Suppressor macrophage (primary cell): ENCODE data around the gene ASAP3.

Source experiments
- DNase-seq, 4 experiments: peaks; one replicate each; pipeline ENCODE4 v3.0.0-alpha.2; 2020 to 2022
- total RNA-seq, 17 experiments: gene quantifications; one replicate each; lab custom pipeline; 2026; ENCODE audit warnings: mixed read lengths in 6 of 17, inconsistent platforms in 3 of 17; lab: John Stamatoyannopoulos, UW

Gene ASAP3
- total RNA-seq = 0 to 3.2 (median 0.13) reads per million in 17 experiments

DNA sequence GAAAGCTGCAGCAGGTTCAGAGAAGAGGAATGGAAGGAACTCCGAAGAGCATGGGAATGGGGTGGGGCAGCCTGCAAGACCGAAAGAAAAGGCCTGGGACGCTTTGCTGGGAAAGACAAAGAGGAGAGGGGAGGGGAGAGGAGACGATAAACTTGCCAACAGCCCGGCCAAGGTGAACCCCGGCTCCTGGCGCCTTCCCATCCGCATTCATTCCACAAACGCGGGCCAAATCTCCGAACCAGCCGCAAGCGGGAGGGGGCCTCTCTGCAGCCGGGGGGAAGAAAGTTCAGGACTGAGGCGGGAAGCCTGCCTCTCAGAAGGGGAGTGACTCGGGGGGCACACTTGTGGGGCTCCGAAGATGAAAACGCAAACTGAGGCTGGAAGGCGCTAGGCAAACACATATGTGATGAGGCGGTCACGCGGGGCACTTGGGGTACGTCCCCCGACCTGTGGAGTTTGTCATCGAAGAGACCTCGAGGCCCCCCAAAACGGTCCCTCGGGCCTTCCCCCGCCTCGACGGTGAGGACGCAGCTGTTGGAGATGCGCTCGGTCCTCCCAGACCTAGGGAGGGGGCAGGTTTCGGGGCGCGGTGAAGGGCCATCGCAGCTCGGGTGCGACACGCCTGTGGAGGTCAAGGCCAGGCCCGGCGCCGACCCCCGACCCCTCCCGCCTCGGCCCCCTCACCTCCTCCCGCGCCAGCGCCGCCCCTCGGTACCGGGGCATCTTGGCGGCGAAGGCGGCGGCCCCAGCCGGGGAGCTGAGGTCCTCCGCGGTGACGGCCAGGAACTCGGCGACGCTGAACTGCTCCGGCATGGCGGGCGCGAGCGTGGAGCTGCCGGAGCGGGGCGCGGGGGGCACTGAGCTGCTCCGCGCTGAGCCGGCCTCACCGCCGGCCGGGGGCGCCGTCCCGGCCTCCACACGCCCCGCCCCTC lies at the start of gene ASAP3:
TSS of gene ASAP3 (minus strand) at position 859 of the 932 bp plus-strand sequence. CDS start at position 813, 46 bp downstream.
- DNase-seq = no peak

DNA sequence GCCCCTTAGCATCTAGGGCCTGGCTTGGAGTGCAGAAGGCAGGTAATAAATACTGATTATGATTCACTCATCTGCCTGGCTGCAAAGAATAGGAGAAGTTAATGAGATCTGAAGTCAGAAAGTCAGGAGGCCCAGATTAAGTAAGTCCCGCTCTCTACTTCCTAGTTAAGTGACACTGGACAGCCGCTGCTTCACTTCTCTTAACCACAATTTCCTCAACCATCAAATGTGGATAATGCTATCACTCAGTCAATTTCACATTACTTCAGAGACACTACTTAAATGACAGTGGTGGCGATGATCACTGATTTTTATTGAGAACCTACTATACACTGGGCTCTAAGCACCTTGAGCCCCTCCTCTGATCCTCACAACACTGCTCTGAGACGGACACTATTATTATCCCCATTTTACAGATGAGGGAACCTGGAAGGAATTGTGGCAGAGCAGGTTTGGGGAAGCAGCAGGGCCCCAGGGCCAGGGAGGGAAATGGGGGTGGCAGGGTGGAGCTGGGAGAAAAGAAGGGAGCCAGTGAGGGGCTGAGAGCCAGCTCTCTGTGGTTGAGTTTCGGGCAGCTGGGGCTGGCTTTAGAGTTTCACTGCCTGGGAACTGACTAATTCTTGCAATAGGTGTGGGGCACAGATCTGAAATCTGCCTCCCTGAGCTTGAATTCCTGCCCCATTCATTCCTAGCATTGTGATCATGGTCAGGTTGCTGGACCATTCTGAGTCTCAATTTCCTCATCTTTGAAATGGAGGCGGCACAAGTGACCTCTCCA lies 49.5 kb upstream of the ASAP3 start:
- peak; percentile 78 to 94 (median 88) for DNase-seq

DNA sequence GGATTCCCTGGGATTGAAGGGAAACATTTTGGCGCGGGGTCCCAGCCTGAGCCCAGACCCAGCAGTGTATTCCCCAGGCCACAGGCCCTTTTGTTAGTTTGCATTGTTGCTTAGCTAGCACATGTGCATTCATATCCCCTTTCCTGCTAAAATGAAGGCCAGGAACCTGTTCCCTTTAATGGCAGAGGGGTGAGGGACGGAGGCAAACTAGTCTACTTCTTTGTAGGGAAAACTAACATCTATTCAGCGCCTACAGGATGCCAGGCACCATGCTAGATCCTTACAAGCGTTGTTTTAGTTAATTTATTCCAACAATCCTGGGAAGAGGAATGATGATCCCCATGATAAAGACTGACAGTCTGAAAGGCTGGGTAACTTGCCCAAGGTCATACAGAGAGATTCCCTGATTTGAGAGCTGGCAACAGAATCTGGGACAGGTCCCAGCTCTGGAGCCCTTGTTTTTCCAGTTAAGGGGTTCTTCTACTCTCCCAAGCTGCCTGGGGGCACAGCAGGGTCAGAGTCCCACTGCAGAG lies 47.6 kb upstream of the ASAP3 start:
- no peak for DNase-seq

DNA sequence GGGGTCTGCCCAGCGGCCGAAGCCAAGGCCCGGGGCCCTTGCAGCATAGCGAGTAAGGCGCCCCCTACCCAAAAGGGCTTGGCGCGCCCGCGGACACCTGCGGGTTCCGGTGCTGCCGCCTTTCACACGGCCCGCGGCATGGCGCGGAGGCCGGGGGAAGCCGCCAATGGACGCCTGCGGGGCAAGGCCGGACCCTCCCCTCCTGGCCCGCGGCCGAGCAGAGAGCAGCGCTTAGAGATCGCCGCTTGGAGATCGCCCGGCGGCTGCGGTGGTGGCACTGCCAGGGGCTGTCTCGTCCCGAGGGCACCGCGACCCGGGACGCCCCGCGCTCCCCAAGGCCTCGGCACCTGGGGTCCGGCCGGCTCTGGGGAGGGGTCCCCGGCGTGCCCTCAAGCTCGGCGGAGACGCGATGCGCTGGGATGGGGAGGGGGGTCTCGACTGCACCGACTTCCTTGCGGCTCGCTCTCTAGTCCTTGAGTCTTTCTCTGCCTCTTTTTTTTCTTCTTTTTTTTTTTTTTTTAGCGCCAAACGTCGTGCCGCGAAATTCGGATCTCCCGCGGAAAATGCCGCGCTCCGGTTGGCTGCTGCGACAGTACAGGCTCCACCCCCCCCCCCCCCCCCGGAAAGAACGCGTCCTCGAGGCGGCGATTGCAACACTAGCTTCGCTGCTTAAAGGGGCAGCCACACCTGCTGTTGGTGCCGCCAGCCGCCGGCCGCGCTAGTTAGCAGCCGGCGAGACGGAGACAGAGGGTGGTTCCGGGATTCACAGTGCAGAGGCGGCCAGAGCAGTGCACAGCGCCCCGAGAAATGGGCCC lies 47.0 kb upstream of the ASAP3 start, which contains the start of gene E2F2:
TSS of gene E2F2 (minus strand) at position 487 of the 815 bp plus-strand sequence. CDS start at position 47, 440 bp downstream.
- peak; percentile 86 to 96 (median 92) for DNase-seq

DNA sequence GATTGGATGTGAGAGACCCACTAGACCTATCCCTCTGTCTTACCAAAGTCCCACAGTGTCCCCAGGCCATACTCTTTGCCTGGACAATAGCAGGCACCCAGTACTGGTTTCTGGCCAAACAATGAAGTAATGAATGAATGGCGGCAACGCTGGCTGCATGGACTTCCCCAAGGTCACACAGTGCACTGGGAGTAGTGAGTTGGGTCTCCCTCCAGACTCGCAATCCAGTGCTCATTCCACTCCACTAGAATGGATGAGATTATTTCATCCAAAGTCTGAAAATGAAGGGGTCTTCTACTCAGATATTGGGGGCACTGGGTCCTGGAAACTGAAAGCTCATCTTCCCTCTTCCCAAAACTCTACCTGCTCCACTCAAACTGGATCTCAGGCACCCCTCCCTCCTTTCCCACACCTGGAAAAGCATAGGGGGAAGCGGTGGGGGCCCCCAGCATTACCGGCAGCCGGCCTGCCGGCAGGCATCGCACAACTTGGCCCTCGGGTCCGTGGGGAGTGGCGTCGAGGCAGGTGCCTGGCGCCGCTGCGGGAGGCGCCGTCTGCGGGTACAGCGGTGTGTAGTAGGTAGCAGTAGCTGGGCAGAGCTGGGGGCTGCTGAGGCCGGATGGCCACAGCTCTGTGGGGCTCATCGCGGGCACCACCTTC lies 46.2 kb upstream of the ASAP3 start:
- peak in 3 of 4 experiments; percentile 27 to 49 (median 40) for DNase-seq

DNA sequence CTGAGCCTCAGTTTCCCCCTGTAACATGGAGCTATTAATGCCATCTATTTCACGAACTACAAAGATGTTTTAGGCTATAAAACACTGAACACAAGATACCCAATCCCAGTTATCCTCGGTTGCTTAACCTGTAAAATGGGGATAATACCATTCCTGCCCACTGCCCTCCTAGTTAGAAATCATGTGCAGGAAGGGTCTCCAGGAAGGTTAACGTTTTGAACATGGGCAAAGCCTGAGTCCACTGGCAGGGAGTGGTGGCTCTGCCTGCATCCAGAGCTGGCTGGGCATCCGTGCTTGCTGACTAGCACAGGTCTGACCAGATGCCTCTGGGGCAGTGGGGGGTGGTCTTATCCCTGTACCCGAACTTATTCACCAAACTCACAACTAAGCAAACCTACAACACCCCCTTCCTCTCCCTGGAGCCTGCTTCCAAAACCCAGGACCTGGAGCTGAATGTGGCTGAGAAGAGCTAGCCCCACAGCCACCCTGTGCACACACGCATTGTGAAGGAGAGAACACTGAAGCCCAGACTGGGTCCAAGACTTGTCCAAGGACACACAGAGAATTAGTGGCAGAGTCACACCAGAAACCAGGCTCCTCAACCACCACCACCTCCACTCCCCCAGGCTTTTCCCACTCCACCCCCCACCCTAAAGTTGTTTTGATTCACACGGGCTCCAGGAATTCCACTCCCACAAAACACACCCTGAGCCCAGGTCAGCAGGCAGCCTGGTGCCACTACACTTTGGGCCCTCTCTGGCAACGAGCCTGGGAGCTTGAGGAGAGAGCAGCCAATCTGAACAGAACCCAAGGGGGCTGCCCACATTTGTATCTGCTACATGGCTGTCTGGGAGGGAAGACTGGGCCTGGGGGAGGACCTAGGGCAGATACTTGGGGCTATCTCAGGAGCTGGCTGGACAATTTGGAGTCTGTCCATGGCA lies 45.4 kb upstream of the ASAP3 start:
- no peak for DNase-seq

DNA sequence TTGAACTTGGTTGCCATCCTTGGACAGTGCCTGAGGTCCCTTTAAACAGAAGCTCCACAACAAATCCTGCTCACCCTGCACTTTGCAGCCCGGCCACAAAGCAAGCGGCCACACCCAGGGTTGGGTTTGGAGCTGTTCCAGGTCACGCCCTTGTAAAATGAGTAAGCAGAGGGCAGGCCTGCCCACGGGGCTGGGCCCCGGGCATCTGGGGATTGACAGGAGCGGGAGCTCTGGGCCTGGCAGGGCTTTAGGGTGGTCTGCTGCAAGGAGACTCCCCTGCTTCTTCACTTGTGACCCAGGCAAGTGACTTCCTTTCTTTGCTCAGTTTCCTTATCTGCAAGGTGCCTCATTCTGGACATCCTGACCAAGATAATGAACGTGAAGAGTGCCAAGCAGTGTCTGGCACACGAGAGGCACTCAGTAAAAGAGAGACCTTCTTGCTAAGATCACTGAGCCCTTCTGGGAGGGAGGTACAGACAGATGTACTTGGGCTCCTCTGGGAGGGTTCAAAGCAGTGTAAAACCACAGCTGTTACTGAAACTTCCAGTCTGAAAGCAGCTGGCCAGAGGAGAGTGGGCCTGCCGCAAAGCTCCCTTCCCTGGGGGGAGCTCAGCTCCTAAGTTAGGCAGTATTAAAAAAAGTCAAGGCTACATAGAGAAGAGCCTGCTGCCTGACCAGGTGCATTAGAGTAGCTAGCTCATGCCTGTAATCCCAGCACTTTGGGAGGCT lies 44.4 kb upstream of the ASAP3 start:
- peak; percentile 95 to 97 (median 96) for DNase-seq

DNA sequence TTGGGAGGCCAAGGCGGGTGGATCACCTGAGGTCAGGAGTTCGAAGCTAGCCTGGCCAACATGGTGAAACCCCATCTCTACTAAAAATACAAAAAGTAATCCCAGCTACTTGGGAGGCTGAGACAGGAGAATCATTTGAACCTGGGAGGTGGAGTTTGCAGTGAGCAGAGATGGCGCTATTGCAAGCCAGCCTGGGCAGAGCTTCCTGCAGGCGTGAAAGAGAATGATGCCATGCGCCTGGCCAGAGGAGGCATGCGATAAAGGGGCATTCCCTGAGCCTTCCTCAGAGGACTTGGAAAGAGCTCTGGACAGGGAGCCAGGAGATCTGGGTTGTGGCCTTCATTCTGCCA lies 43.9 kb upstream of the ASAP3 start:
- DNase-seq = no peak

DNA sequence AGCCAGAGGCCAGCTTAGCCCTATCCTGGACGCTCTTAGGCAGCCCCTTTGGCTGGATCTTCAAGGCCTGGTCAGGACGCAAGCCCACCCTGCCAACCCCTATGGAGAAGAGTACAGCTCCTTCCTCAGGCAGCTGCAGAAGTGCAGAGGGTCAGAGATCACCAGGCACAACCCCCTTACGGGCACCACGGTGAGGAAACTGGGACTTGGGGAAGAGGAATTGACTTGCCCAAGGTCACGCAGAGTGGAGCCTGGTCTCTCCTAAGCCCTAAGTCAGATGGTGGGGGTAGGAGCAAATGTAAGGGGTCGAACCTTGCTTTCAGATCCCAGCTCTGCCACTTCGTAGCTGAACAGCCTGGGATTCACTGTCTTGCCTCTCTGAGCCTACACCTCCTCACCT lies 43.4 kb upstream of the ASAP3 start:
- peak in 3 of 4 experiments; percentile 41 to 68 (median 63) for DNase-seq

DNA sequence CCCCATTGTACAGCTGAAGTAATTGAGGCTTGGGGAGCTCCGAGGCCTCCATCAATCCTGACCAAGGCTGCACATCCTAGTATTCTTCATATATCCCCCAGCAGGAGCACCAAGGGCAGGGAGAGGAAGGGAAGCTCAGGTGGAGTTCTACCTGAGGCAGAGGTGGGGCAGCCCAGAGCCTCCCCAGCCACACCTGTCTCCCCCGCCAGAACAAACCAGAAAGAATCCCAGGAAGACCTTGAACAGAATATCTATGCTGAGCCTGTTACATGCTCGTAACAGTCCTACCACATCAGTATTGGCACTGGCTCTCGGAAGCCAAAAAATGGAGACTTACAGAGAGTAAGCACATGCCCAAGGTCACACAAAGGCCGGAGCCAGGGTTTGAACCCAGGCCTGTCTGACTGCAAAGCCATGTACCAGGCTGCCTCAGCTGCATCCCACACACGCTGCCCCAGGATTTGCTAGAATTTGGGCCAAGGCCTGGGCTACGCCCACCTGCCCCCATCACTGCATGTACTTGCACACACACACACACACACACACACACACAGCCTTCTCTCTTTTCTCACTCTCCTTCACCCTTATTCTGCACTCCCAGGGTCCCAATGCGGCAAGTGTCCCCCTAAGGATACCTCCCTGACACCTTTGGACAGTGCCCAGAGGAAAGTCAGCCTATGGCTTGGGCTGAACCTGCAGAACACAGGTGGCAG lies 42.5 kb upstream of the ASAP3 start:
- DNase-seq = no peak

DNA sequence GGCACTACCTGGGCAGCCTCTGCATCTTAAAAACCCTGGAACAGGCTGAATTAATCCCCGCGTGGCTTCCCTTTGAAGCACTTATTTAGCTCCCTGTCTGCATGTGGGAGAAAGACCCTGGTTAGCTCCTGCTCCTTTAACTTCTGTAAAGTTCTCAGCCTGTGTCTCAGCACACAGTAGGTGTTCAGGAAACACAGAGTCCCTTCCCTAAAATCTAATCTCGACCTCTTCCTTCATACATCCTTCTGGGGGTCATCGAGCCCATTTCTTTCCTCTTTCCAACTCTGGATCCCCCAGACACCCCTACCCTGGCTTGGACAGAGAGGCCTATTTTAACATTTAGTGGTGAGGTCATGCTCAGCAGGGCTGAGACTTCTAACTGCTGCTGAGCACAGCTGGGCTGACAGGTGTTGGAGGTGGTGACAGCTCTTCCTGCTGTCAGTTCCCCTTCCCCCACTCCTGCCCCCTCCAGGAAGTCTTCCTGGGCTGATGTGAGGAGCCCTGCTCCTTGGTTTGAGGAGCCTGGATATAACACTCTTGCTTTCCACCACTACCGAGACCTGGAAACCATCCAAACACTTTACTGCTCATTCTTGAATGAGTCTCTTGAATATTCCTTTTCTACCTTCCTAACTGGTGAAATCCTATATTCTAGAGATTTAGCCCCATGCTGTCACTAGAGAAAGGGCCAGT lies 41.7 kb upstream of the ASAP3 start:
- DNase-seq = peak in 1 of 4 experiments; percentile 26

DNA sequence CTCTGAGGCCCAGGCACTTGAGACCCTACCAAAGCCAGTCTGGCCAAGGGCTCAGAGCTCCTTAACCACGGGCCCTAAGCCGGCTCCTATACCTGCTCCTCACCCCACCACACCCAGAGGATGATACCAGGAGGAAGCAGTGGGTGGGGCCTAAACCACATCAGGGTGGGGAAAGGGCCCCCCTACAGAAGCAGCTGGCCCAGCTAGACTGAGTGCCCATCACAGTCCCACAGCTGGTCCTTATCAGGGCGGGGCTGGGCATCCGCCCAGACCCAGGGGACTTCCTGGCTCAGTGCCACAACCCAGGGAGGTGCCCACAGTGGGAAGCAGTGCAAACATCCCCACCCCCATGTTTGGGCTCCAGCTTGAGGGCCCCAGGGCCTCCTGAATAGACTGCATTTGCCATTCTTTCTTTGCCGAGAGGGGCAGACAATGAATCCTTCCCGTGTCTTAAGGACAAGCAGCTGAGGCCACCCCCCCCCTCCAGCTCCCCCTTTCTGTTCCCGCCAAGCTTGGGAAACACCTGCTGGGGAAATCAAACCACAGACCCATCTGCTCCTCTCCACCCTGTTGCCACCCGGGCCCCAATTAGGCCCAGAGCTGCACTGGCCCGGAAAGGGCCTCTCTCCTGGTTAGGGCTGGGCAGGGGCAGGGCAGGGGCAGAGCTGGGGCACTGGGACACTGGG lies 40.9 kb upstream of the ASAP3 start:
- DNase-seq = peak in 1 of 4 experiments; percentile 13

DNA sequence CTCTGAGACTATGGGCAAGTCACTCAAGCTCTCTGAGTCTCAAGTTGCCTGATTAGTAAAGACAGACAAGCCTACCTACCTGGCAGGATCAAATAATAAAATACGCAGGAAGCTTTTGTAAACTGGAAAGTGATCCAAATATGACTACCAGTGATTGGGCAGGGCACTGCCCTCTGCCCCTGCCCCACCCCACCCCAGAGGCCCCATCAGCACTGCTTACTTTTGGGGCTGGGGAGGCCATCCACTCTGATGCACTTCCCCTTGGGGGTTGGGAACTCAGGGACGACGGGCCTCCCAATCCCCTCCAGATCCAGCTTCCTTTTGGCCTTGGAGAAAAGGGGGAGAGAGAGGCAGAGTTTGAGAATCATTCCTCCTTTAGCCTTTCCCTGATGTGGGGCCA lies 40.2 kb upstream of the ASAP3 start:
- peak in 1 of 4 experiments; percentile 2 for DNase-seq

DNA sequence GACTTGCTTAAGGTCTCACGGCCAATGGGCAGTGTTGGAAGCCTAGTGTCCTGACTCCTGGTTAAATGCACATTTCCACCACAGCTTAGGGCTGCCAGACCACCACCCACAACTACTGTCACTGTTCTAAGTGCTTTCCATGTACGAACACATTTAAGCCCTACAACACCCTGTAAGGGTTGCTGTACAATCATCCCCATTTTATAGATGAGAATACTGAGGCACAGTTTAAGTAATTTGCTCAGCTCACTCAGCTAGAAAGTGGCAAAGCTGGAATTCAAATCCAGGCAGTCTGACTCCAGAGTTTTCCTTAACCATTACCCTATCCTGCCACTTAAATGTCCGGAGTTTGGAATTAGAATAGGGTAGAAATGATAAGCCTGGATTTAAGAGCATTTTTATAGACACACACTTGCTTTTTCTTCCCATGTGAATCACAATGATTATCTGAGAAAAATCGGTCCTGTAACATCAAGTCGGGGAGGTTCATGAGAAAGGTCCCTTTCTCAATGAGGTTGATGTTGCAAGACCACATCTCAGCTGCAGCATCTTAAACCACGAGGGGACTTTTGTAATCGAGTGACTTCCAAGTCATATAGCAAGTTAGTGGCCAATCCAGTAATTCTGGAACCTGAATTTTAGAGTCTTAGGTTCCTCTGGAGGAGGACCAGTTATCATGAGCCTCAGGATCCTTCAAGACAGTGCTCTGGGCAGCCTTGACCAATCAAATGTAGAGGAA lies 38.4 kb upstream of the ASAP3 start:
- peak; percentile 76 to 92 (median 86) for DNase-seq

DNA sequence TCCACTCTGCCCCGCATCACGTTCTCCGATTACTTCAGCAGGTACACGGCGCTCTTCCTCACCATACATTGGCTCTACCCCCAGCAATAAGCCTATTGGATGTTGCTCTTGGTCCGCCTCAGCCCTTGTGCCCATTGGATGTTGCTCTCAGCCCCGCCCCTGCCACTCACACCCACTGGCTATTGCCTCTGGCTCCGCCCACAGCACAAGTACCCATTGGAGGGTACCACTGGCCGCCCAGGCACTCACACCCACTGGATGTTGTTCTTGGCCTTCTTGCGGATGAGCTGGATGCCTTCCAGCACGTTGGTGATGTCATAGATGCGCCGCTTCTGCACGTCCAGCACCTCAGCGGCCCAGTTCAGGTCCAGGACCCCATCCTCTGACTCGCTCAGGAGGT lies 37.6 kb upstream of the ASAP3 start:
- no peak for DNase-seq

DNA sequence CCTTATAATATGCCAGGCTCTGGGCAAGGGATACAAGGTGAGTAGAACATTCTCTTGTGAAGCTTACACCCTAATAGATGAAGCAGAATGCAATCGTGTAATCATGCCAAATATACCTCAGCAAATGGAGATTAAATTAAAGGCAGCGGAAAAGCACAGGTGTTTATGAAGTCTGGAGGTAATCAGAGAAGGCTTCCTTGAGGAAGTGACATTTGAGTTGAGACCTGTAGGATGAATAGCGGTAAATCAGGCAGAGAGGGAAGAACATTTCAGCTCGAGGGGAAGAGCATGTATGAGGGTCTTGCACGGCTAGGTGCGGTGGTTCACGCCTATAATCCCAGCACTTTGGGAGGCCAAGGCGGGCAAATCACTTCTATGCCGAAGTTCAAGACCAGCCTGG lies 33.6 kb upstream of the ASAP3 start:
- DNase-seq = no peak

DNA sequence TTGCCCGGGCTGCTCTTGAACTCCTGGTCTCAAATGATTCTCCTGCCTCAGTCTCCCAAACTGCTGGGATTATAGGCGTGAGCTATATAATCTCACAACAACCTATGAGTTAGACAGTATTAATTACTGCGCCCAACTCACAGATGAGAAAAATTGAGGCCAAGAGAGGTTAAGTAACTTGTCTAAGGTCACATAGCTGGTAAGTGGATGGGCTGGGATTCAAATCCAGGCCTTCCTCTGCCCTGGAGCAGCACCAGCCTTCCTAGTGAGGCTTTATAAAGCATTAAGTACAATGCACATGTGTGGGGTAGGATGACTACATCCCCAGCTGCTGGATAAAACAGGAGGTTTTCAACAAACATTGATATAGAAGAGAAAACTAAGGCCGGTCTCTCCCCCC lies 31.9 kb upstream of the ASAP3 start:
- DNase-seq = no peak
